Measurements from ENCODE around the gene NBPF12. TPM values are rescaled to one million over a fixed set of nuclear protein-coding genes. Genes with fewer than 3 reads are reported as not detected.
"Not testable (repeated sequence)": the region's sequence is repeated elsewhere in the genome, so short reads cannot be mapped to it uniquely, and the experiment has no call there.

The NBPF12 gene
- total RNA-seq, 2 donors from 2014 or later = 30.7 to 33.9 TPM

- H3K4me3 ChIP-seq (ENCODE audit: low read length) = no peak overlapping the region
- TF ChIP-seq CTCF (conservative IDR thresholded peaks at IDR 0.05) = no peak
- no peak overlapping the region for H3K9ac ChIP-seq (ENCODE audit: extremely low read depth, low read length, poor library complexity, severe bottlenecking)
- H3K36me3 Mint-ChIP-seq (ENCODE audit: low read depth) = no peaks in the 10 kb centered on the region
- H3K36me3 ChIP-seq (ENCODE audit: control insufficient read depth, insufficient read depth, low read length) = no peaks in the 10 kb centered on the region
- H3K27me3 ChIP-seq (ENCODE audit: control insufficient read depth, insufficient read depth, low read length, poor library complexity, severe bottlenecking) = peaks cover 21% of the 10 kb centered on the region
- H3K4me1 ChIP-seq (ENCODE audit: control insufficient read depth, insufficient read depth, low read length) = no peaks in the 10 kb centered on the region
- no peak overlapping the region for H3K27ac ChIP-seq (ENCODE audit: low read depth, low read length)
- H3K27me3 Mint-ChIP-seq (ENCODE audit: insufficient read depth) = peaks cover 19% of the 10 kb centered on the region
- H3K9me3 Mint-ChIP-seq = no peaks in the 10 kb centered on the region
- H3K4me1 Mint-ChIP-seq = no peaks in the 10 kb centered on the region
- H3K27ac Mint-ChIP-seq = no peak overlapping the region
- DNase-seq = no peak
- no peaks in the 10 kb centered on the region for H3K9me3 ChIP-seq (ENCODE audit: control insufficient read depth, low read length)
- no peak overlapping the region for H3K4me3 Mint-ChIP-seq
- 92 to 100% methylated on average over 1 to 3 of the region's 3 CpGs for WGBS, 2 experiments (ENCODE audit: insufficient coverage in 1 of 2, insufficient read length in 1 of 2)
Measured at GRCh38 chr1:147039916-147040315, 101.8 kb downstream of the NBPF12 start.

GRCh38 chr1:147042891-147043290 is 104.8 kb downstream of the NBPF12 start:
- not testable (repeated sequence) for H3K9ac ChIP-seq (ENCODE audit: extremely low read depth, low read length, poor library complexity, severe bottlenecking); H3K27ac ChIP-seq (ENCODE audit: low read depth, low read length); H3K36me3 Mint-ChIP-seq (ENCODE audit: low read depth); H3K27ac Mint-ChIP-seq; H3K9me3 ChIP-seq (ENCODE audit: control insufficient read depth, low read length); H3K4me3 ChIP-seq (ENCODE audit: low read length); H3K4me1 Mint-ChIP-seq; H3K9me3 Mint-ChIP-seq; H3K4me3 Mint-ChIP-seq; H3K4me1 ChIP-seq (ENCODE audit: control insufficient read depth, insufficient read depth, low read length); DNase-seq; H3K36me3 ChIP-seq (ENCODE audit: control insufficient read depth, insufficient read depth, low read length)
- 80 to 88% methylated on average over 2 to 3 of the region's 3 CpGs for WGBS, 2 experiments (ENCODE audit: insufficient coverage in 1 of 2, insufficient read length in 1 of 2)
- H3K27me3 Mint-ChIP-seq (ENCODE audit: insufficient read depth) = peaks cover 13% of the 10 kb centered on the region
- H3K27me3 ChIP-seq (ENCODE audit: control insufficient read depth, insufficient read depth, low read length, poor library complexity, severe bottlenecking) = peaks cover 21% of the 10 kb centered on the region

- H3K9me3 ChIP-seq (ENCODE audit: control insufficient read depth, low read length); H3K9me3 Mint-ChIP-seq; H3K27ac ChIP-seq (ENCODE audit: low read depth, low read length); H3K4me1 Mint-ChIP-seq; H3K9ac ChIP-seq (ENCODE audit: extremely low read depth, low read length, poor library complexity, severe bottlenecking); H3K4me3 Mint-ChIP-seq; H3K4me3 ChIP-seq (ENCODE audit: low read length); H3K4me1 ChIP-seq (ENCODE audit: control insufficient read depth, insufficient read depth, low read length); DNase-seq; H3K27ac Mint-ChIP-seq; H3K36me3 ChIP-seq (ENCODE audit: control insufficient read depth, insufficient read depth, low read length); H3K36me3 Mint-ChIP-seq (ENCODE audit: low read depth): not testable (repeated sequence)
- peaks cover 13% of the 10 kb centered on the region for H3K27me3 Mint-ChIP-seq (ENCODE audit: insufficient read depth)
- H3K27me3 ChIP-seq (ENCODE audit: control insufficient read depth, insufficient read depth, low read length, poor library complexity, severe bottlenecking) = peaks cover 15% of the 10 kb centered on the region
Measured at GRCh38 chr1:147044511-147044910, 106.4 kb downstream of the NBPF12 start.

Other genes starting within 250 kb of the NBPF12 start
- 10 to 100 TPM; 50.5 to 83.5 TPM for gene PRKAB2, start 234.1 kb downstream of the NBPF12 start, total RNA-seq